Mesenchymal stem cell (in vitro differentiated cells and primary cell): ENCODE results near the gene RRAS.

Experiments used
- DNase-seq: peaks from one replicate; pipeline ENCODE4 v3.0.0-alpha.2; 2013
- H2AFZ ChIP-seq: one replicate; pipeline ENCODE4 v1.6.1; 2013; ENCODE audit warnings: low read depth, mild to moderate bottlenecking, control low read depth, inconsistent platforms, low read length, moderate library complexity
- H2AK5ac ChIP-seq: 2 replicates; pipeline ENCODE4 v1.6.1; 2013; ENCODE audit warnings: low read length, moderate library complexity, mild to moderate bottlenecking, inconsistent platforms; ENCODE audit not compliant: severe bottlenecking
- H2BK120ac ChIP-seq: one replicate; pipeline ENCODE4 v1.6.1; 2013; ENCODE audit warnings: low read depth, mild to moderate bottlenecking, inconsistent platforms, low read length, moderate library complexity
- H2BK12ac ChIP-seq, 2 experiments: one replicate each; pipeline ENCODE4 v1.6.1; 2013; ENCODE audit warnings: inconsistent platforms in 2 of 2, low read length in 2 of 2, mild to moderate bottlenecking in 2 of 2, moderate library complexity in 2 of 2, control low read depth in 1 of 2
- H2BK15ac ChIP-seq: one replicate; pipeline ENCODE4 v1.6.1; 2013; ENCODE audit warnings: mild to moderate bottlenecking, low read depth, inconsistent platforms; ENCODE audit not compliant: poor library complexity, severe bottlenecking
- H2BK5ac ChIP-seq: 2 replicates; pipeline ENCODE4 v1.6.1; 2013; ENCODE audit warnings: low read depth, mild to moderate bottlenecking, low read length, control low read depth, inconsistent platforms; ENCODE audit not compliant: poor library complexity, severe bottlenecking
- H3K14ac ChIP-seq, 2 experiments: one replicate each; pipeline ENCODE4 v1.6.1; 2013; ENCODE audit warnings: inconsistent platforms in 2 of 2, low read length in 2 of 2, control low read depth in 1 of 2, mild to moderate bottlenecking in 1 of 2, moderate library complexity in 1 of 2
- H3K18ac ChIP-seq, 2 experiments: one replicate each; pipeline ENCODE4 v1.6.1; 2013; ENCODE audit warnings: inconsistent platforms in 2 of 2, low read length in 2 of 2, control low read depth in 1 of 2, low read depth in 1 of 2, mild to moderate bottlenecking in 1 of 2
- H3K23ac ChIP-seq, 2 experiments: one replicate each; pipeline ENCODE4 v1.6.1; 2013; ENCODE audit warnings: inconsistent platforms in 2 of 2, low read length in 2 of 2, mild to moderate bottlenecking in 2 of 2, moderate library complexity in 2 of 2, control low read depth in 1 of 2
- H3K27ac ChIP-seq: 2 replicates; pipeline ENCODE4 v1.5.1; 2013; ENCODE audit warnings: mild to moderate bottlenecking, moderate library complexity, low read length, control low read depth, inconsistent platforms; ENCODE audit not compliant: poor library complexity, severe bottlenecking
- H3K27me3 ChIP-seq, 2 experiments: 2 replicates each; pipeline versions ENCODE4 v1.6.1 to v1.7.0; 2013; ENCODE audit warnings: low read length in 2 of 2, mild to moderate bottlenecking in 2 of 2, moderate library complexity in 2 of 2, control low read depth in 1 of 2, inconsistent platforms in 1 of 2; ENCODE audit not compliant: control insufficient read depth in 1 of 2, insufficient read depth in 1 of 2
- H3K36me3 ChIP-seq, 2 experiments: 2 replicates each; pipeline versions ENCODE4 v1.6.1 to v1.7.0; 2013; ENCODE audit warnings: low read length in 2 of 2, control low read depth in 1 of 2, inconsistent platforms in 1 of 2, low read depth in 1 of 2, mild to moderate bottlenecking in 1 of 2; ENCODE audit not compliant: insufficient read depth in 2 of 2, control insufficient read depth in 1 of 2
- H3K4ac ChIP-seq, 2 experiments: one replicate each; pipeline ENCODE4 v1.6.1; 2013; ENCODE audit warnings: inconsistent platforms in 2 of 2, low read length in 2 of 2, mild to moderate bottlenecking in 2 of 2, moderate library complexity in 2 of 2, control low read depth in 1 of 2, low read depth in 1 of 2
- H3K4me1 ChIP-seq: 2 replicates; pipeline ENCODE4 v1.6.1; 2013; ENCODE audit warnings: low read depth, low read length, control low read depth; ENCODE audit not compliant: control insufficient read depth, insufficient read depth
- H3K4me2 ChIP-seq: 2 replicates; pipeline ENCODE4 v1.6.1; 2013; ENCODE audit warnings: low read length, mild to moderate bottlenecking, inconsistent platforms; ENCODE audit not compliant: poor library complexity, severe bottlenecking
- H3K4me3 ChIP-seq, 2 experiments: 2 replicates each; pipeline versions ENCODE4 v1.5.1 to v1.7.0; 2013; ENCODE audit warnings: low read length in 2 of 2, mild to moderate bottlenecking in 2 of 2, control low read depth in 1 of 2, low read depth in 1 of 2; ENCODE audit not compliant: insufficient read depth in 1 of 2
- H3K79me1 ChIP-seq: replicated peaks from 2 replicates; pipeline ENCODE4 v1.6.1; 2013; ENCODE audit warnings: mild to moderate bottlenecking, control low read depth, low read length, inconsistent platforms; ENCODE audit not compliant: poor library complexity, severe bottlenecking
- H3K9ac ChIP-seq: 2 replicates; pipeline ENCODE4 v1.7.0; 2013; ENCODE audit warnings: mild to moderate bottlenecking, low read length, moderate library complexity
- H3K9me3 ChIP-seq: 2 replicates; pipeline ENCODE4 v1.7.0; 2013; ENCODE audit warnings: mild to moderate bottlenecking, low read length; ENCODE audit not compliant: control insufficient read depth
- H4K8ac ChIP-seq: one replicate; pipeline ENCODE4 v1.6.1; 2013; ENCODE audit warnings: inconsistent platforms, mild to moderate bottlenecking, low read length, moderate library complexity
- H4K91ac ChIP-seq: one replicate; pipeline ENCODE4 v1.6.1; 2013; ENCODE audit warnings: mild to moderate bottlenecking, low read length, inconsistent platforms
- WGBS: methylation state at CpG from one replicate; pipeline ENCODE4 v1.1.7; 2013; ENCODE audit warnings: mixed read lengths; 5-methylcytosine and 5-hydroxymethylcytosine counted together

RRAS gene

DNA sequence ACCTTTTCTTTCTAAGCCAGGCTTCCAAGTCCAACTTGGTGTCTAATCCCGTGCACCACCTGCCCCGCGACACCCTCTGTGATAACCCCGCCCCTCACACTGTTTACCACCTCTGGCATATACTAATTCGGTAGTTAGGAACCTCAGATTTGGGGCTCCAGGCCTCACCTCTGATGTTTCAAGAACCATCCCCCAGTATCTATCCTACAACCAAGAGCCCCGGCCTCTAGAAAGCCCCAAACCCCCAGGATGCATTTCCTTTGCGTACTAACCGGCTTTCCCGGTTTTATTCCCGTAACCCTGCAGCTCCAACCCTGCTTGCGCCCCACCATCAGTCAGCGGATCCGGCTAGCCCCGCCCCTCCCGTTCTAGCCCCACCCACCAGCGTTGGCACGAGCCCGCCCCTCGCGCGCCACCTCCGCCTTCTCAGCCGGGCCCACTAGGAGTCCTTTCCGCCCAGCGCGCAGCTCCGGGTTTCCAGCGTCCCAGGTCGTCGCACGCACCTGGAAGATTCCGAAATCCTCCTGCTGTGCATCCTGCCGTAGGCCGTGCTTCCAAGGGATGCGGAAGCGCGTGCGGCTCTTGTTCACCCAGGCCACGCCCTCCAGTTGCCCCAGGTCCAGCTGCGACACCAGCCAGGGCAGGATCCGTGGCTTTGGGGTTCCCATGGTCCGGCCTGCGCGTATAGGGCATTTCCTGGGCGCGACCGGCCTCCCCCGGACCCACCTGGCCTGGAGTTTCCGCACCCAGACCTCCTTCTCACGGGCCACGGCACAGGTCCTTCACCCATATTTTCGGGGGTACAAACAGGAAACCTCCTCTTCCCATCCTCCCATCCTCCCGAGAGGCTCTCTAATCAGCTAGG, 24.5 kb upstream of the RRAS start:
- Histone ChIP-seq H3K23ac (peak overlapping the region in 1 of 2 experiments; percentile 53), H3K4me1 (peaks cover 18% of the 10 kb centered on the region), H3K27ac (peak overlapping the region; percentile 97), H2AK5ac (no peak overlapping the region), H3K9ac (peak overlapping the region; percentile 93), H3K9me3 (no peaks in the 10 kb centered on the region), H2AFZ (peak overlapping the region; percentile 64), H2BK120ac (no peak overlapping the region), H3K14ac (peak overlapping the region in 1 of 2 experiments; percentile 95), H2BK5ac (no peak overlapping the region), H4K8ac (peak overlapping the region; percentile 9), H2BK12ac (peak overlapping the region in 1 of 2 experiments; percentile 21), H3K4me3 (peak overlapping the region; percentile 67 to 97), H3K4ac (peak overlapping the region in 1 of 2 experiments; percentile 83), H3K18ac (peak overlapping the region; percentile 64 to 97), H3K36me3 (peaks cover 45 to 50% of the 10 kb centered on the region in 2 experiments), H2BK15ac (peak overlapping the region; percentile 9), H3K79me1 (peaks cover 46% of the 10 kb centered on the region), H3K4me2 (peak overlapping the region; percentile 89), H4K91ac (no peak overlapping the region), H3K27me3 (no peaks in the 10 kb centered on the region)
- DNase-seq: peak; percentile 88
- under 1% methylated on average over 53 of the region's 53 CpGs for WGBS

DNA sequence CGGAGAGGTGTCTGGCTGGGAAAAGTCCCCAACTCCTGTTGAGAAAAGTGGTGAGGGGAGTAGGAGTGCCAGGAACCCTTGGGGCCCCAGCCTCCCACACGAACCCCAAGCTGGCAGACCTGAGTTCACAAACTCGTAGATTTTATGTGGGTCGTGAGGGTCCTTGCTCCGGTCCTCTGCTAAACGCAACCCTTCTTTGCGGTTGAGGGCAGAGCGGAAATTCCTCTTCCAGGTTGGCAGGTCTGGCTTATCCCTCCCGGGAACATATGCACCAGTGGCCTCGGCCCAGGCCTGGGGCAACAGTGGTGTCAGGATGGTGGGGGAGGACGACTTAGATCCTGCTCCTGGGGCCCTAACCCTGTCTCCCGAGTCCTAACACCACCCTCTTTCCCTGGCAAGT, 23.3 kb upstream of the RRAS start:
- H3K18ac ChIP-seq: no peak overlapping the region
- H3K27ac ChIP-seq: no peak overlapping the region
- H3K27me3 ChIP-seq: no peaks in the 10 kb centered on the region
- no peak overlapping the region for H3K4ac ChIP-seq
- peak overlapping the region; percentile 68 for H2BK15ac ChIP-seq
- no peak for DNase-seq
- no peak overlapping the region for H2AFZ ChIP-seq
- H3K4me3 ChIP-seq: no peak overlapping the region
- no peak overlapping the region for H2BK120ac ChIP-seq
- no peak overlapping the region for H3K23ac ChIP-seq
- peaks cover 18% of the 10 kb centered on the region for H3K4me1 ChIP-seq
- H3K4me2 ChIP-seq: no peak overlapping the region
- peaks cover 50 to 56% of the 10 kb centered on the region in 2 experiments for H3K36me3 ChIP-seq
- H3K9me3 ChIP-seq: no peaks in the 10 kb centered on the region
- H3K9ac ChIP-seq: no peak overlapping the region
- peak overlapping the region; percentile 63 for H2AK5ac ChIP-seq
- no peak overlapping the region for H3K14ac ChIP-seq
- WGBS: 96% methylated on average over 12 of the region's 12 CpGs
- no peak overlapping the region for H4K91ac ChIP-seq
- no peak overlapping the region for H2BK5ac ChIP-seq
- peaks cover 50% of the 10 kb centered on the region for H3K79me1 ChIP-seq
- no peak overlapping the region for H4K8ac ChIP-seq
- no peak overlapping the region for H2BK12ac ChIP-seq

DNA sequence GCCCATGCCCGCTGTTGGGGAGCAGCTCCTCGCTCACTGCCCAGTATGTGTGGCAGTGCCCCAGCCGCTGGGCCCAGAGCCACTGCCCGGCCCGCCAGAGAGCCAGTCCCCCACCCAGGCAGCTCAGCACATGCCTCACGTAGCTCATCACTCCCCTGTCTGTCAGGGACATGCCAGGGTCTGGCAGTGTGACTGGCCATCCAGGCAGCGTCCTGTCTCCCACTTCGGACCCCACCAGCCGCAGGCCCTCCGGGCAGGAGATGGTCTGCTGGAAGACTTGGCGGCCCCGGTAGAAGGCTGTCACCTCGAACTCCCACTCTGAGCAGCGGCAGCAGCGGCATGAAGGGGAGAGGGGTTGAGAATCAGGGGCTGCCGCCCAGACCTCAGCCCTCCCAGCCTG, 22.1 kb upstream of the RRAS start:
- Histone ChIP-seq H2BK5ac (no peak overlapping the region), H3K9ac (no peak overlapping the region), H2BK15ac (no peak overlapping the region), H3K9me3 (no peaks in the 10 kb centered on the region), H3K14ac (no peak overlapping the region), H3K36me3 (peaks cover 58 to 64% of the 10 kb centered on the region in 2 experiments), H2AFZ (no peak overlapping the region), H2AK5ac (no peak overlapping the region), H2BK12ac (no peak overlapping the region), H3K4me3 (no peak overlapping the region), H2BK120ac (no peak overlapping the region), H3K4me1 (peaks cover 18% of the 10 kb centered on the region), H3K4me2 (no peak overlapping the region), H3K23ac (no peak overlapping the region), H4K91ac (no peak overlapping the region), H3K27ac (no peak overlapping the region), H3K18ac (no peak overlapping the region), H3K4ac (no peak overlapping the region), H4K8ac (no peak overlapping the region), H3K27me3 (no peaks in the 10 kb centered on the region), H3K79me1 (peaks cover 52% of the 10 kb centered on the region)
- WGBS: 88% methylated on average over 13 of the region's 16 CpGs
- no peak for DNase-seq

DNA sequence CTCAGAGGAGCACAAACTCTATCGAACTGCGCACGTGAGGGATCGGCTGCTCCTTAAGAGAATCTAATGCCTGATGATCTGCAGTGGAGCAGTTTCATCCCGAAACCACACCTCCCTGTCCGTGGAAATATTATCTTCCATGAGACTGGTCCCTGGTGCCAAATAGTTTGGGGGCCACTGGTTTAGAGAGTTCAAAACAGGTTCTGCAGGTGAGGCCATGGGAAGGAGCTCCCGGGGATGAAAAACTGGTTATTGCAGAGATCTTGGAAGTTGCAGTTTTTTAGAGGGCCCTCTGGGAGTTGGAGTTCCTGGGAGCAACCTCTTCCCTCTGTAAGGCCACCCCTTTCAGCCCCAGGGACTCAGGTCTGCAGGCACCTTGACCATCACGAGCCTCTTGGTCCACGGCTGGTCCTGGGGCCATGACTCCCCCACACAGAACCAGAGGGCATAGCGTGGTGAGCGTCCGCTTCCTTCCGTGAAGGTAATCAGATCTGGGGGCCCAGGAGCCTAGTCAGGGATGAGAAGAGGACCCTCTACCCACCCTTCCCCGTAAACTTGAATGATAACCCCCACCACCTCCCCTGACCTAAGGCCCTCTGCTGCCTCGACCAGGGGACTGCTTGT, 20.5 kb upstream of the RRAS start:
- H3K4me3 ChIP-seq: no peak overlapping the region
- H3K27ac ChIP-seq: no peak overlapping the region
- no peak overlapping the region for H3K23ac ChIP-seq
- H3K79me1 ChIP-seq: peaks cover 53% of the 10 kb centered on the region
- H3K4me1 ChIP-seq: peaks cover 13% of the 10 kb centered on the region
- WGBS: 96% methylated on average over 15 of the region's 15 CpGs
- no peak overlapping the region for H3K9ac ChIP-seq
- H2BK12ac ChIP-seq: no peak overlapping the region
- H3K9me3 ChIP-seq: no peaks in the 10 kb centered on the region
- H4K91ac ChIP-seq: no peak overlapping the region
- no peak for DNase-seq
- no peak overlapping the region for H2BK5ac ChIP-seq
- H3K4ac ChIP-seq: no peak overlapping the region
- no peak overlapping the region for H2AFZ ChIP-seq
- H2AK5ac ChIP-seq: no peak overlapping the region
- no peak overlapping the region for H3K18ac ChIP-seq
- peaks cover 73 to 80% of the 10 kb centered on the region in 2 experiments for H3K36me3 ChIP-seq
- no peak overlapping the region for H2BK15ac ChIP-seq
- H3K27me3 ChIP-seq: no peaks in the 10 kb centered on the region
- H3K14ac ChIP-seq: no peak overlapping the region
- no peak overlapping the region for H2BK120ac ChIP-seq
- no peak overlapping the region for H3K4me2 ChIP-seq
- H4K8ac ChIP-seq: no peak overlapping the region
